Measurements from ENCODE around the gene KRTAP4-1. TPM values are rescaled to one million over a fixed set of nuclear protein-coding genes. Genes with fewer than 3 reads are reported as not detected.
"Not testable (repeated sequence)": the region's sequence is repeated elsewhere in the genome, so short reads cannot be mapped to it uniquely, and the experiment has no call there.

The KRTAP4-1 gene
- total RNA-seq, 1 donor from 2014 or later = not detected

DNA sequence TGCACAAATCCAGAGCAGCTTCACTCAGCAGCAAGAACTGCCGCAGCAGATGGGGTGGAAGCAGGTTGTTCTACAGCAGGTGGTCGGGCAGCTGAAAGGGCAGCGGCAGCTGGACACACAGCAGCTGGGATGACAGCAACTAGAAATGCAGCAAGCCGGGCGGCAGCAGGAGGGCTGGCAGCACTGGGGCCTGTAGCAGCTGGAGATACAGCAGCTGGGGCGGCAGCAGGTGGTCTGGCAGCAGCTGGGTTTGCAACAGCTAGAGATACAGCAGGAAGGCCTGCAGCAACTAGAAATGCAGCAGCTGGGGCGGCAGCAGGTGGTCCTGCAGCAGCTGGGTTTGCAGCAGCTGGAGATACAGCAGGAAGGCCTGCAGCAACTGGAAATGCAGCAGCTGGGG is 17.1 kb downstream of the KRTAP4-1 start:
- TF ChIP-seq, protein P1, sequence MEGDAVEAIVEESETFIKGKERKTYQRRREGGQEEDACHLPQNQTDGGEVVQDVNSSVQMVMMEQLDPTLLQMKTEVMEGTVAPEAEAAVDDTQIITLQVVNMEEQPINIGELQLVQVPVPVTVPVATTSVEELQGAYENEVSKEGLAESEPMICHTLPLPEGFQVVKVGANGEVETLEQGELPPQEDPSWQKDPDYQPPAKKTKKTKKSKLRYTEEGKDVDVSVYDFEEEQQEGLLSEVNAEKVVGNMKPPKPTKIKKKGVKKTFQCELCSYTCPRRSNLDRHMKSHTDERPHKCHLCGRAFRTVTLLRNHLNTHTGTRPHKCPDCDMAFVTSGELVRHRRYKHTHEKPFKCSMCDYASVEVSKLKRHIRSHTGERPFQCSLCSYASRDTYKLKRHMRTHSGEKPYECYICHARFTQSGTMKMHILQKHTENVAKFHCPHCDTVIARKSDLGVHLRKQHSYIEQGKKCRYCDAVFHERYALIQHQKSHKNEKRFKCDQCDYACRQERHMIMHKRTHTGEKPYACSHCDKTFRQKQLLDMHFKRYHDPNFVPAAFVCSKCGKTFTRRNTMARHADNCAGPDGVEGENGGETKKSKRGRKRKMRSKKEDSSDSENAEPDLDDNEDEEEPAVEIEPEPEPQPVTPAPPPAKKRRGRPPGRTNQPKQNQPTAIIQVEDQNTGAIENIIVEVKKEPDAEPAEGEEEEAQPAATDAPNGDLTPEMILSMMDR (conservative IDR thresholded peaks at IDR 0.05) = no peak
- Mint-ChIP-seq H3K4me3 (no peak overlapping the region), H3K9me3 (no peaks in the 10 kb centered on the region), H3K36me3 (ENCODE audit: low read depth) (no peaks in the 10 kb centered on the region), H3K27ac (ENCODE audit: unreplicated experiment) (no peak overlapping the region), H3K27me3 (ENCODE audit: low read depth) (peaks cover 17% of the 10 kb centered on the region), H3K4me1 (no peaks in the 10 kb centered on the region)
- no peak for DNase-seq (ENCODE audit: low read depth, low spot score)

DNA sequence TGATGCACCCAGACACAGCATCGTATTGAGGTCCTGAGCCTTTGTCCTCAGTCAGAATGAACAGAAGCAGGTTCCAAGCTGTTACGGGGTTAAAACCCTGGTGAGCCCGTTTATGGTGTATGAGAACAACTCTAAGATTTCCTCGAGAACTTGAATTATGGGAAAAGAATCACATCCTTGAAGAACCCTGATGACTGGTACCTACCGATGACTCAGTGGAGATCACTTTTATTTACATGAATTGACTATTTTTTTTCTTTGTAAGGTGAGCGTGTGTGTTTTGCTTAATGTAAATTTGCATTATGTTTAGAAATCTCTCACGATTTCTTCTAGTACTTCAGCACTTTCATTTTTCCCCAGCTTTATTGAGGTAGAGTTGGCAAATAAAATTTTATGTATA is 20.9 kb downstream of the KRTAP4-1 start:
- Mint-ChIP-seq H3K9me3 (no peaks in the 10 kb centered on the region), H3K27ac (ENCODE audit: unreplicated experiment) (no peak overlapping the region), H3K4me3 (no peak overlapping the region), H3K36me3 (ENCODE audit: low read depth) (no peaks in the 10 kb centered on the region), H3K4me1 (no peaks in the 10 kb centered on the region), H3K27me3 (ENCODE audit: low read depth) (peaks cover 23% of the 10 kb centered on the region)
- DNase-seq (ENCODE audit: low read depth, low spot score) = no peak
- TF ChIP-seq, protein P1 (conservative IDR thresholded peaks at IDR 0.05) = no peak

DNA sequence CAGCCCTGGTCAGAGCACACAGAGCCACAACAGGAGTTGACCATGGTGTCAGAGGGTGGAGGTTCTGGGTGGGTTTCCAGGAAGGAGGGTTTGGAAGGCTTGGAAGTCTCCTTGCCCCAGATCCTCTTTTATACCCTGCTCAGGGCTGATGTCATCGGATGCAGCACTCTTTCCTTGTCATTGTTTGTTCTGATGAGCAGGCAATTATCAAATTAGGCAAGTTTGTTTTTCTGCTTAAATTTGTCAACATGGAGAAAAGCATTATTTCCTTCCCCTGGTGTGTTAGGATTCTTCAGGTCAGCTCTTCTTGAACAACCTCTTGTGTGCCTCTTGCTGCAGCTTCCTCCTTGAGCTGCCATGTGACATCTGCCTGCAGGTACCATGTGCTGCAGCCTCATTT is 24.1 kb downstream of the KRTAP4-1 start, which contains the start of gene KRTAP4-4:
KRTAP4-4 (minus strand) TSS at position 101 of the 400 bp plus-strand sequence; CDS start at position 44, 57 bp downstream.
- DNase-seq (ENCODE audit: low read depth, low spot score) = no peak
- no peaks in the 10 kb centered on the region for H3K9me3 Mint-ChIP-seq
- no peaks in the 10 kb centered on the region for H3K4me1 Mint-ChIP-seq
- H3K36me3 Mint-ChIP-seq (ENCODE audit: low read depth) = no peaks in the 10 kb centered on the region
- H3K27me3 Mint-ChIP-seq (ENCODE audit: low read depth) = peaks cover 29% of the 10 kb centered on the region
- H3K27ac Mint-ChIP-seq (ENCODE audit: unreplicated experiment) = no peak within 1 kb of the TSS
- TF ChIP-seq, protein P1 (conservative IDR thresholded peaks at IDR 0.05) = no peak
- no peak within 1 kb of the TSS for H3K4me3 Mint-ChIP-seq

DNA sequence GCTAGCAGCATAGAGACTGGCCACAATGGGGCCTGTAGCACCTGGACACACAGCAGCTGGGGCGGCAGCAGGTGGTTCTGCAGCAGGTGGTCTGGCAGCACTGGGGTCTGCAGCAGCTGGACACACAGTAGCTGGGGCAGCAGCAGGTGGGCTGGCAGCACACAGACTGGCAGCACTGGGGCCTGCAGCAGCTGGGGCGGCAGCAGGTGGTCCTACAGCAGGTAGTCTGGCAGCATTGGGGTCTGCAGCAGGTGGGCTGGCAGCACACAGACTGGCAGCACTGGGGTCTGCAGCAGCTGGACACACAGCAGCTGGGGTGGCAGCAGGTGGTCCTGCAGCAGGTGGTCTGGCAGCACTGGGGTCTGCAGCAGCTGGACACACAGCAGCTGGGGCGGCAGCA is 24.5 kb downstream of the KRTAP4-1 start:
- peaks cover 29% of the 10 kb centered on the region for H3K27me3 Mint-ChIP-seq (ENCODE audit: low read depth)
- DNase-seq (ENCODE audit: low read depth, low spot score); H3K4me1 Mint-ChIP-seq; H3K4me3 Mint-ChIP-seq; H3K27ac Mint-ChIP-seq (ENCODE audit: unreplicated experiment); H3K9me3 Mint-ChIP-seq; H3K36me3 Mint-ChIP-seq (ENCODE audit: low read depth): not testable (repeated sequence)

DNA sequence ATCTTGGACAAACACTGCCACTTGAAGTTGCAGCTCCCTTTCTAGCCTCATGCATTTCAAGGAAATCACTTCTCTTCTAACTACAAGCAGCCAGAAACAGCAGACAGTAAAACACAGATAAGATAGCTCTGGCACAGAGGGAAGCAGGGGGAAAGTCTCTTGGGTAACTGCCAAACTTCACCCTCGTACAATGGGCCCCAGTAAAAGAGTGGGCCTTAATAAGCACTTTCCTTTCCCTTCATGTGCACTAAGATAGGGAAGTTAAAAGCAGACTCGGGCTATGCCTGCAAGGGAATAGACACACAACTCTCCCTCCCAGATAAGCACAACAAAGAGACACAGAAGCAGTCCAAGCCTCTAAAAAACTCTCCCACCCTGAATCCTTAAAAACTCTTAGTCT is 30.9 kb downstream of the KRTAP4-1 start:
- DNase-seq (ENCODE audit: low read depth, low spot score) = no peak
- TF ChIP-seq, protein P1 (conservative IDR thresholded peaks at IDR 0.05) = no peak
- no peak overlapping the region for H3K27ac Mint-ChIP-seq (ENCODE audit: unreplicated experiment)
- H3K36me3 Mint-ChIP-seq (ENCODE audit: low read depth) = no peaks in the 10 kb centered on the region
- no peak overlapping the region for H3K4me3 Mint-ChIP-seq
- peaks cover 34% of the 10 kb centered on the region for H3K27me3 Mint-ChIP-seq (ENCODE audit: low read depth)
- H3K9me3 Mint-ChIP-seq = no peaks in the 10 kb centered on the region
- no peaks in the 10 kb centered on the region for H3K4me1 Mint-ChIP-seq

DNA sequence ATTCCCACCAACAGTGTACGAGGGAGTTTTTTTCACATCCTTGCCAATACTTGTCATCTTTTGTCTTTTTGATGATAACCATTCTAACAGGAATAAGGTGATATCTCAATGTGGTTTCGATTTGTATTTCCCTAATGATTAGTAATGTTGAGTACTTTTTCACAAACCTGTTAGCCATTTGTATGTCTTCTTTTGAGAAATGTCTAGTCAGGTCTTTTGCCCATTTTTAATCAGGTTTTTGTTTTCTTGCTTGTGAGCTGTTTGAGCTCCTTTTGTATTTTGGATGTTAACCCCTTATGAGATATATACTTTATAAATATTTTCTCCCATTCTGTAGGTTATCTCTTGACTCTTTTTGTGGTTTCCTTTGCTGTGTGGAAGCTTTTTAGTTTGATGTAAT is 33.2 kb downstream of the KRTAP4-1 start:
- no peaks in the 10 kb centered on the region for H3K4me1 Mint-ChIP-seq
- no peaks in the 10 kb centered on the region for H3K36me3 Mint-ChIP-seq (ENCODE audit: low read depth)
- DNase-seq (ENCODE audit: low read depth, low spot score) = no peak
- no peaks in the 10 kb centered on the region for H3K9me3 Mint-ChIP-seq
- TF ChIP-seq, protein P1 (conservative IDR thresholded peaks at IDR 0.05) = no peak
- H3K27ac Mint-ChIP-seq (ENCODE audit: unreplicated experiment) = no peak overlapping the region
- no peak overlapping the region for H3K4me3 Mint-ChIP-seq
- H3K27me3 Mint-ChIP-seq (ENCODE audit: low read depth) = peaks cover 36% of the 10 kb centered on the region

Measured in neural crest cell (in vitro differentiated cells).